Endothelial cell of umbilical vein (primary cell): ENCODE data around the gene CLIC2. TPM values are rescaled to one million over a fixed set of nuclear protein-coding genes. Genes with fewer than 3 reads are reported as not detected.

Source experiments
- BruUV-seq: library from RNA; stranded (reverse); fragments of 400-500 nt; replicated peaks from 2 replicates; lab custom pipeline; 2021; lab: Mats Ljungman, UMichigan
- CTCF ChIA-PET: fragments of 300-600, 350-600 bp; sonication (Branson Sonifier 250); formaldehyde crosslinking; loops from one replicate; lab custom pipeline; 2021; ENCODE audit warnings: antibody characterized with exemption, inconsistent platforms; lab: Charles Lee
- POLR2A ChIA-PET: fragments of 300-600, 350-600 bp; sonication (Branson Sonifier 250); formaldehyde crosslinking; loops from one replicate; lab custom pipeline; 2021; ENCODE audit warnings: antibody characterized with exemption, inconsistent platforms; lab: Charles Lee
- DNase-seq: peaks from one replicate; pipeline ENCODE4 v3.0.0-alpha.2; 2011; ENCODE audit warnings: low read depth, low spot score
- FAIRE-seq: peaks from 2 replicates; lab custom pipeline; 2011; peaks lifted over from hg19 to GRCh38; lab: Jason Lieb, UNC
- H2AFZ ChIP-seq: 2 replicates; pipeline ENCODE4 v1.6.0; 2012; ENCODE audit warnings: low read depth, low read length, control low read depth, inconsistent platforms
- H3K27ac ChIP-seq: 2 replicates; pipeline ENCODE4 v1.5.1; 2011; ENCODE audit warnings: low read depth, mild to moderate bottlenecking, control low read depth, low read length, moderate library complexity; ENCODE audit not compliant: insufficient read depth
- H3K27me3 ChIP-seq, 2 experiments: 2 replicates each; pipeline versions ENCODE4 v1.6.0 to v1.6.1; 2011; ENCODE audit warnings: low read length in 2 of 2, mixed read lengths in 1 of 2; ENCODE audit not compliant: control insufficient read depth in 2 of 2, insufficient read depth in 2 of 2
- H3K36me3 ChIP-seq, 2 experiments: 2 replicates in 1 of 2; 3 replicates in 1 of 2; pipeline ENCODE4 v1.5.1; 2011; ENCODE audit warnings: low read length in 2 of 2, mild to moderate bottlenecking in 1 of 2, moderate library complexity in 1 of 2; ENCODE audit not compliant: control insufficient read depth in 2 of 2, insufficient read depth in 2 of 2; ENCODE audit errors: extremely low read depth in 1 of 2
- H3K4me1 ChIP-seq: 3 replicates; pipeline ENCODE4 v1.5.1; 2011; ENCODE audit warnings: mild to moderate bottlenecking, low read length; ENCODE audit not compliant: control insufficient read depth, insufficient read depth; ENCODE audit errors: extremely low read depth
- H3K4me2 ChIP-seq: 2 replicates; pipeline ENCODE4 v1.6.1; 2011; ENCODE audit warnings: low read length, control low read depth, mixed read lengths; ENCODE audit not compliant: insufficient read depth
- H3K4me3 ChIP-seq, 3 experiments: fragments of 200-600 bp in 1 of 3; sonication (generic), shearing (Covaris generic) in 1 of 3; replicated peaks in 1 of 3; 2 replicates each; pipeline ENCODE4 v1.5.1; 2011 to 2016; ENCODE audit warnings: control low read depth in 3 of 3, low read length in 3 of 3, mild to moderate bottlenecking in 2 of 3, inconsistent platforms in 1 of 3, low read depth in 1 of 3, moderate library complexity in 1 of 3; ENCODE audit not compliant: insufficient read depth in 1 of 3
- H3K79me2 ChIP-seq: 2 replicates; pipeline ENCODE4 v1.6.0; 2012; ENCODE audit warnings: low read length, inconsistent platforms; ENCODE audit not compliant: control insufficient read depth, insufficient read depth
- H3K9ac ChIP-seq: replicated peaks from 2 replicates; pipeline ENCODE3; 2011; ENCODE audit warnings: low read length, control low read depth; ENCODE audit not compliant: insufficient read depth; ENCODE audit errors: extremely low read depth
- H3K9me1 ChIP-seq: replicated peaks from 3 replicates; pipeline ENCODE4 v1.6.0; 2011; ENCODE audit warnings: mild to moderate bottlenecking, low read length; ENCODE audit not compliant: control insufficient read depth, insufficient read depth; ENCODE audit errors: extremely low read depth
- H3K9me3 ChIP-seq: replicated peaks from 2 replicates; pipeline ENCODE4 v1.5.1; 2012; ENCODE audit warnings: low read length, inconsistent platforms; ENCODE audit not compliant: control insufficient read depth, insufficient read depth
- H4K20me1 ChIP-seq: replicated peaks from 2 replicates; pipeline ENCODE3; 2011; ENCODE audit warnings: mild to moderate bottlenecking, low read length; ENCODE audit not compliant: control insufficient read depth, insufficient read depth; ENCODE audit errors: extremely low read depth
- EZH2 ChIP-seq: IDR thresholded peaks from 2 replicates; pipeline ENCODE4 v1.6.1; 2012; ENCODE audit warnings: borderline replicate concordance, low read depth, mild to moderate bottlenecking, moderate library complexity, low read length, inconsistent platforms; ENCODE audit not compliant: severe bottlenecking
- MAX ChIP-seq: IDR thresholded peaks from 2 replicates; pipeline ENCODE4 v1.6.1; 2011; ENCODE audit not compliant: insufficient read depth, insufficient read length
- POLR2A ChIP-seq: IDR thresholded peaks from 2 replicates; pipeline ENCODE4 v1.6.1; 2012; ENCODE audit warnings: low read depth, mild to moderate bottlenecking, control low read depth, low read length
- dilution Hi-C: fragments of 300-500 bp; cut with MboI; formaldehyde crosslinking; loops from one replicate; pipeline ENCODE4 v1.15.0; 2019; ENCODE audit warnings: low sequenced_read_pairs; ENCODE audit not compliant: extremely low pct_ligation_motif_present
- intact Hi-C: fragments of 100-400 bp; cut with micrococcal nuclease; formaldehyde crosslinking; loops from one replicate; pipeline ENCODE4 v1.10.0; 2022
- polyA plus RNA-seq, 4 experiments: library from polyadenylated mRNA; depleted of rRNA in 3 of 4; stranded (reverse) in 3 of 4; unstranded in 1 of 4; fragments of >200 nt; gene quantifications; 2 replicates each; pipeline versions ENCODE4 v1.2.1 to v1.2.3, GENCODE V29; 2011 to 2012; ENCODE audit warnings: missing spikeins in 1 of 4
- total RNA-seq: library from RNA; stranded (reverse); gene quantifications from 2 replicates; pipeline ENCODE4 v1.2.3, GENCODE V29; 2021
- TF ChIP-seq, protein P1 (sequence below), 2 donors: IDR thresholded peaks; 1 replicate in 1 of 2; 2 replicates in 1 of 2; pipeline ENCODE4 v1.5.1; 2011; ENCODE audit warnings: low read length in 2 of 2, mild to moderate bottlenecking in 2 of 2, moderate library complexity in 2 of 2, control low read depth in 1 of 2, inconsistent platforms in 1 of 2, low read depth in 1 of 2; ENCODE audit not compliant: insufficient read depth in 1 of 2; ENCODE audit errors: extremely low read depth in 1 of 2

Gene CLIC2
- total and polyA plus RNA-seq, 2 donors (not counting 3 experiments of a cell fraction or from before 2014, with no cell fraction given) = 0.23 to 0.73 TPM

- no peak for FAIRE-seq
- Histone ChIP-seq H3K27me3 (peaks cover 0 to 2% of the 10 kb centered on the region in 2 experiments), H2AFZ (no peak overlapping the region), H3K4me3 (no peak overlapping the region), H3K9me1 (no peaks in the 10 kb centered on the region), H3K9me3 (no peaks in the 10 kb centered on the region), H3K27ac (no peak overlapping the region), H3K9ac (no peak overlapping the region), H3K79me2 (no peaks in the 10 kb centered on the region), H4K20me1 (no peaks in the 10 kb centered on the region), H3K4me2 (no peak overlapping the region), H3K4me1 (no peaks in the 10 kb centered on the region), H3K36me3 (no peaks in the 10 kb centered on the region)
- dilution Hi-C loops (no loop called here), intact Hi-C loops (no loop called here)
- no peak for TF ChIP-seq MAX
- no peak for TF ChIP-seq POLR2A
- no peak for TF ChIP-seq EZH2
- BruUV-seq = no TSS peak
- ChIA-PET CTCF (no interaction called here), POLR2A (no interaction called here)
- DNase-seq = no peak
These were observed 86.9 kb downstream of the CLIC2 start for GRCh38 chrX:155247497-155247896.

DNA sequence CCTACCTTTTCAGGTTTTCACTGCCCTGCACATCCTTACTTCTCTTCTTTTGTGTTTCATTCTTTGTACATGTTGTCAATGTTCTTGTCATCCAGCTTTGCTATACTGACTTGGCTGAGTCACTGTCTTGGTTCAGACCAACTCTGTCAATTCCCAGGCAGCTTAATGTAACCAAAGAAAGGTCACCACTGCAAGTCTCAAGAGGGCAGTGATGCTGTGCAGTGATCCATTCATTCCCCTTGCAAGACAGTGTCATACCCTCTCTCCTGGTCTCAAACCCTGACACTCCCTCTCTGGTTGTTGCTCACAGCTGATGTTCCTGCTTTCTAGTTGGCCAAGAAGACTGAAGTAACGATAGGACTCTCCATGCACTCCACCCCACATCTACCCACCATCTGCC, 87.7 kb downstream of the CLIC2 start:
- H2AFZ ChIP-seq = no peak overlapping the region
- H3K9me3 ChIP-seq = no peaks in the 10 kb centered on the region
- no peaks in the 10 kb centered on the region for H3K4me1 ChIP-seq
- H3K4me2 ChIP-seq = no peak overlapping the region
- BruUV-seq = no TSS peak
- FAIRE-seq (no peak), DNase-seq (no peak)
- intact Hi-C loops (no loop called here), dilution Hi-C loops (no loop called here)
- POLR2A ChIA-PET = no interaction called here
- H3K9ac ChIP-seq = no peak overlapping the region
- H3K36me3 ChIP-seq = no peaks in the 10 kb centered on the region
- H3K4me3 ChIP-seq = no peak overlapping the region
- TF ChIP-seq, protein P1, sequence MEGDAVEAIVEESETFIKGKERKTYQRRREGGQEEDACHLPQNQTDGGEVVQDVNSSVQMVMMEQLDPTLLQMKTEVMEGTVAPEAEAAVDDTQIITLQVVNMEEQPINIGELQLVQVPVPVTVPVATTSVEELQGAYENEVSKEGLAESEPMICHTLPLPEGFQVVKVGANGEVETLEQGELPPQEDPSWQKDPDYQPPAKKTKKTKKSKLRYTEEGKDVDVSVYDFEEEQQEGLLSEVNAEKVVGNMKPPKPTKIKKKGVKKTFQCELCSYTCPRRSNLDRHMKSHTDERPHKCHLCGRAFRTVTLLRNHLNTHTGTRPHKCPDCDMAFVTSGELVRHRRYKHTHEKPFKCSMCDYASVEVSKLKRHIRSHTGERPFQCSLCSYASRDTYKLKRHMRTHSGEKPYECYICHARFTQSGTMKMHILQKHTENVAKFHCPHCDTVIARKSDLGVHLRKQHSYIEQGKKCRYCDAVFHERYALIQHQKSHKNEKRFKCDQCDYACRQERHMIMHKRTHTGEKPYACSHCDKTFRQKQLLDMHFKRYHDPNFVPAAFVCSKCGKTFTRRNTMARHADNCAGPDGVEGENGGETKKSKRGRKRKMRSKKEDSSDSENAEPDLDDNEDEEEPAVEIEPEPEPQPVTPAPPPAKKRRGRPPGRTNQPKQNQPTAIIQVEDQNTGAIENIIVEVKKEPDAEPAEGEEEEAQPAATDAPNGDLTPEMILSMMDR (IDR thresholded peaks at IDR 0.05; ENCODE audit: extremely low read depth in 1 of 2, insufficient read depth in 1 of 2, low read depth in 1 of 2, low read length in 2 of 2) = no peak
- TF ChIP-seq MAX (no peak), POLR2A (no peak), EZH2 (no peak)
- H3K27me3 ChIP-seq = peaks cover 0 to under 1% of the 10 kb centered on the region in 2 experiments
- H3K79me2 ChIP-seq = no peaks in the 10 kb centered on the region
- no peaks in the 10 kb centered on the region for H4K20me1 ChIP-seq
- H3K9me1 ChIP-seq = no peaks in the 10 kb centered on the region
- no peak overlapping the region for H3K27ac ChIP-seq
- CTCF ChIA-PET = no interaction called here
